RPMI7951 (cell line): ENCODE measurements around the gene IMPA2. TPM values are rescaled to one million over a fixed set of nuclear protein-coding genes. Genes with fewer than 3 reads are reported as not detected.
A peak's percentile ranks its signal among the peaks of the same experiment; 100 is the strongest.
"Not testable (repeated sequence)": the region's sequence is repeated elsewhere in the genome, so short reads cannot be mapped to it uniquely, and the experiment has no call there.

ENCODE experiments used
- DNase-seq: peaks from one replicate; pipeline ENCODE4 v3.0.0-alpha.2; 2012; ENCODE audit warnings: low read depth
- total RNA-seq: library from RNA; depleted of rRNA; stranded (reverse); fragments of >200 nt; shearing (Covaris generic); gene quantifications from 2 replicates; pipeline ENCODE4 v1.2.3, GENCODE V29; 2014

Gene IMPA2
- total RNA-seq, 1 experiment from 2014 or later: 10.2 TPM

- peak; percentile 17 for DNase-seq
Observed at GRCh38 chr18:12048010-12048826, 66.9 kb downstream of the IMPA2 start.

- DNase-seq: no peak
Observed at GRCh38 chr18:12048827-12049175, 67.5 kb downstream of the IMPA2 start.

GRCh38 chr18:12049978-12050811 is 68.9 kb downstream of the IMPA2 start:
- DNase-seq: no peak

- no peak for DNase-seq
Observed at GRCh38 chr18:12052866-12053265, 71.6 kb downstream of the IMPA2 start.

- DNase-seq: no peak
Observed at GRCh38 chr18:12053289-12053688, 72.0 kb downstream of the IMPA2 start.

GRCh38 chr18:12056034-12056883 is 75.0 kb downstream of the IMPA2 start:
- no peak for DNase-seq

GRCh38 chr18:12056884-12057402 is 75.6 kb downstream of the IMPA2 start:
- no peak for DNase-seq

- DNase-seq: no peak
Observed at GRCh38 chr18:12057419-12058039, 76.2 kb downstream of the IMPA2 start.

- no peak for DNase-seq
Observed at GRCh38 chr18:12059334-12060181, 78.3 kb downstream of the IMPA2 start.

GRCh38 chr18:12060182-12060870 is 79.0 kb downstream of the IMPA2 start:
- no peak for DNase-seq

- DNase-seq: no peak
Observed at GRCh38 chr18:12061685-12062084, 80.4 kb downstream of the IMPA2 start.

- DNase-seq: no peak
Observed at GRCh38 chr18:12062974-12063373, 81.7 kb downstream of the IMPA2 start.

- no peak for DNase-seq
Observed at GRCh38 chr18:12064086-12064763, 82.9 kb downstream of the IMPA2 start.

- DNase-seq: no peak
Observed at GRCh38 chr18:12065397-12065796, 84.1 kb downstream of the IMPA2 start.

GRCh38 chr18:12066910-12067511 is 85.7 kb downstream of the IMPA2 start:
- no peak for DNase-seq

- no peak for DNase-seq
Observed at GRCh38 chr18:12067671-12068070, 86.4 kb downstream of the IMPA2 start.

- not testable (repeated sequence) for DNase-seq
Observed at GRCh38 chr18:12068316-12068949, 87.1 kb downstream of the IMPA2 start.

- no peak for DNase-seq
Observed at GRCh38 chr18:12068950-12069320, 87.6 kb downstream of the IMPA2 start.
